ENCODE measurements around the gene MED29. TPM values are rescaled to one million over a fixed set of nuclear protein-coding genes. Genes with fewer than 3 reads are reported as not detected.
A peak's percentile ranks its signal among the peaks of the same experiment; 100 is the strongest.

Gene MED29
- total RNA-seq, 1 experiment from 2014 or later = 17.0 TPM

GRCh38 chr19:39410831-39411080 lies 19.6 kb downstream of the MED29 start:
- Histone ChIP-seq H3K4me2 (ENCODE audit: low read length) (peak overlapping the region; percentile 90), H3F3A (ENCODE audit: low read length, unreplicated experiment) (no peaks in the 10 kb centered on the region), H3K9me2 (replicated peaks; ENCODE audit: low read length) (no peaks in the 10 kb centered on the region), H3K27ac (ENCODE audit: low read length) (peak overlapping the region; percentile 83), H3K27me3 (ENCODE audit: low read length) (no peaks in the 10 kb centered on the region), H2AFZ (ENCODE audit: low read length) (no peak overlapping the region), H4K20me1 (ENCODE audit: low read length) (peaks cover 20% of the 10 kb centered on the region), H3K4me3 (ENCODE audit: low read length) (peak overlapping the region; percentile 100; the same call in 1 of the 2 replicates), H3K36me3 (ENCODE audit: low read depth, low read length) (peaks cover 9% of the 10 kb centered on the region), H3K9ac (ENCODE audit: low read length) (peak overlapping the region; percentile 79), H3K79me2 (ENCODE audit: low read length) (peaks cover 22% of the 10 kb centered on the region), H3K9me3 (ENCODE audit: low read length) (no peaks in the 10 kb centered on the region), H3K4me1 (ENCODE audit: insufficient read depth, low read length) (peaks cover 36% of the 10 kb centered on the region)
- BruUV-seq (replicated peaks) = no TSS peak
- ATAC-seq (no peak), DNase-seq (no peak)
- CTCF ChIA-PET = no interaction called here
- intact Hi-C loops (cut with micrococcal nuclease) = loop anchor here (1.0 kb wide), 1 partner anchor 13 kb away; no protein-coding TSS in a partner anchor
- POLR2A ChIA-PET (ENCODE audit: unreplicated experiment) = no interaction called here
- no peak for TF ChIP-seq EZH2phosphoT487 (IDR thresholded peaks at IDR 0.05; ENCODE audit: borderline replicate concordance, low read length)
- no peak for TF ChIP-seq CTCF (conservative IDR thresholded peaks at IDR 0.05; ENCODE audit: low read depth, low read length)
- TF ChIP-seq EZH2 (IDR thresholded peaks at IDR 0.05; ENCODE audit: low read length, unreplicated experiment) = no peak

- intact Hi-C loops (cut with micrococcal nuclease) = loop anchor here (1.0 kb wide), 1 partner anchor 14 kb away; no protein-coding TSS in a partner anchor
- no TSS peak for BruUV-seq (replicated peaks)
- Histone ChIP-seq H3K36me3 (ENCODE audit: low read depth, low read length) (peaks cover 9% of the 10 kb centered on the region), H4K20me1 (ENCODE audit: low read length) (peaks cover 20% of the 10 kb centered on the region), H3K4me1 (ENCODE audit: insufficient read depth, low read length) (peaks cover 31% of the 10 kb centered on the region), H3K9ac (ENCODE audit: low read length) (peak overlapping the region; percentile 79), H3K27ac (ENCODE audit: low read length) (peak overlapping the region; percentile 83), H3K27me3 (ENCODE audit: low read length) (no peaks in the 10 kb centered on the region), H2AFZ (ENCODE audit: low read length) (no peak overlapping the region), H3F3A (ENCODE audit: low read length, unreplicated experiment) (no peaks in the 10 kb centered on the region), H3K4me2 (ENCODE audit: low read length) (peak overlapping the region; percentile 90), H3K9me2 (replicated peaks; ENCODE audit: low read length) (no peaks in the 10 kb centered on the region), H3K79me2 (ENCODE audit: low read length) (peaks cover 22% of the 10 kb centered on the region), H3K9me3 (ENCODE audit: low read length) (no peaks in the 10 kb centered on the region), H3K4me3 (ENCODE audit: low read length) (peak overlapping the region; percentile 52)
- DNase-seq = no peak
- TF ChIP-seq EZH2 (IDR thresholded peaks at IDR 0.05; ENCODE audit: low read length, unreplicated experiment) = no peak
- TF ChIP-seq EZH2phosphoT487 (IDR thresholded peaks at IDR 0.05; ENCODE audit: borderline replicate concordance, low read length) = no peak
- TF ChIP-seq CTCF (conservative IDR thresholded peaks at IDR 0.05; ENCODE audit: low read depth, low read length) = no peak
- no peak for ATAC-seq
- CTCF ChIA-PET = interaction anchor here (1.0 kb wide), 1 partner anchor 9 kb away, joined by 3 read pairs; no protein-coding TSS in a partner anchor
- POLR2A ChIA-PET (ENCODE audit: unreplicated experiment) = no interaction called here
Observed at GRCh38 chr19:39411081-39411831, 20.1 kb downstream of the MED29 start.

GRCh38 chr19:39411832-39412099 lies 20.6 kb downstream of the MED29 start:
- Histone ChIP-seq H3K9ac (ENCODE audit: low read length) (0 out of 2 replicates have a peak overlapping the region, but pooled peaks have one; percentile 2), H3K9me3 (ENCODE audit: low read length) (no peaks in the 10 kb centered on the region), H3K36me3 (ENCODE audit: low read depth, low read length) (peaks cover 9% of the 10 kb centered on the region), H3K4me1 (ENCODE audit: insufficient read depth, low read length) (peaks cover 30% of the 10 kb centered on the region), H3K79me2 (ENCODE audit: low read length) (peaks cover 21% of the 10 kb centered on the region), H3K9me2 (replicated peaks; ENCODE audit: low read length) (no peaks in the 10 kb centered on the region), H3K4me3 (ENCODE audit: low read length) (peak overlapping the region; percentile 52), H4K20me1 (ENCODE audit: low read length) (peaks cover 19% of the 10 kb centered on the region), H3K27ac (ENCODE audit: low read length) (peak overlapping the region; percentile 83), H3K4me2 (ENCODE audit: low read length) (peak overlapping the region; percentile 90), H3F3A (ENCODE audit: low read length, unreplicated experiment) (no peaks in the 10 kb centered on the region), H2AFZ (ENCODE audit: low read length) (no peak overlapping the region), H3K27me3 (ENCODE audit: low read length) (no peaks in the 10 kb centered on the region)
- ATAC-seq (peak; percentile 39), DNase-seq (peak; percentile 86)
- TF ChIP-seq CTCF (conservative IDR thresholded peaks at IDR 0.05; ENCODE audit: low read depth, low read length) (peak; percentile 91), EZH2phosphoT487 (IDR thresholded peaks at IDR 0.05; ENCODE audit: borderline replicate concordance, low read length) (no peak)
- ChIA-PET CTCF (interaction anchor here (1.0 kb wide), 1 partner anchor 9 kb away, joined by 3 read pairs; no protein-coding TSS in a partner anchor), POLR2A (ENCODE audit: unreplicated experiment) (no interaction called here)
- intact Hi-C loops (cut with micrococcal nuclease) = loop anchor here (1.0 to 2.0 kb wide), 2 partner anchors 14 to 19 kb away; no protein-coding TSS in a partner anchor
- BruUV-seq (replicated peaks) = no TSS peak

Measured in PC-3 (cell line).